CD4-positive, alpha-beta T cell treated with Interleukin-6 at 100 ng/mL for 8 hours (primary cell): Measurements from ENCODE around the gene TPSD1.
"Not testable (repeated sequence)": the region's sequence is repeated elsewhere in the genome, so short reads cannot be mapped to it uniquely, and the experiment has no call there.

Experiments used
- DNase-seq: peaks from one replicate; pipeline ENCODE4 v3.0.0-alpha.2; 2020; ENCODE audit warnings: mixed read lengths, low spot score

TPSD1 gene

GRCh38 chr16:1241081-1241480 lies 14.8 kb upstream of the TPSD1 start:
- DNase-seq = not testable (repeated sequence)

- not testable (repeated sequence) for DNase-seq
These were observed 12.5 kb upstream of the TPSD1 start for GRCh38 chr16:1243363-1243762.

- DNase-seq = not testable (repeated sequence)
These were observed 11.7 kb upstream of the TPSD1 start for GRCh38 chr16:1243907-1244850.

- DNase-seq = no peak
These were observed 11.0 kb upstream of the TPSD1 start for GRCh38 chr16:1244881-1245280.

- no peak for DNase-seq
These were observed 10.3 kb upstream of the TPSD1 start for GRCh38 chr16:1245452-1246020.

- DNase-seq = not testable (repeated sequence)
These were observed 7.8 kb upstream of the TPSD1 start for GRCh38 chr16:1247903-1248537.

- DNase-seq = not testable (repeated sequence)
These were observed 6.7 kb upstream of the TPSD1 start for GRCh38 chr16:1249031-1249755.

- not testable (repeated sequence) for DNase-seq
These were observed 2.0 kb upstream of the TPSD1 start for GRCh38 chr16:1253701-1254364.

- not testable (repeated sequence) for DNase-seq
These were observed 1.0 kb upstream of the TPSD1 start for GRCh38 chr16:1254821-1255220.

GRCh38 chr16:1256296-1256873 lies 516 bp downstream of the TPSD1 start:
- not testable (repeated sequence) for DNase-seq

GRCh38 chr16:1256874-1257322 lies 1.0 kb downstream of the TPSD1 start:
- no peak for DNase-seq

- no peak for DNase-seq
These were observed 1.8 kb downstream of the TPSD1 start for GRCh38 chr16:1257561-1258224.

GRCh38 chr16:1258225-1258600 lies 2.3 kb downstream of the TPSD1 start:
- no peak for DNase-seq

GRCh38 chr16:1258906-1259759 lies 3.3 kb downstream of the TPSD1 start:
- DNase-seq = no peak

GRCh38 chr16:1259760-1260068 lies 3.8 kb downstream of the TPSD1 start:
- no peak for DNase-seq

GRCh38 chr16:1260101-1260680 lies 4.3 kb downstream of the TPSD1 start:
- DNase-seq = no peak

- DNase-seq = no peak
These were observed 5.4 kb downstream of the TPSD1 start for GRCh38 chr16:1261131-1261892.

- DNase-seq = no peak
These were observed 6.5 kb downstream of the TPSD1 start for GRCh38 chr16:1262210-1262845.
